ENCODE measurements around the gene EML6. TPM values are rescaled to one million over a fixed set of nuclear protein-coding genes. Genes with fewer than 3 reads are reported as not detected.
A peak's percentile ranks its signal among the peaks of the same experiment; 100 is the strongest.

The EML6 gene
- total RNA-seq, 1 experiment from 2014 or later = 1.5 TPM

DNA sequence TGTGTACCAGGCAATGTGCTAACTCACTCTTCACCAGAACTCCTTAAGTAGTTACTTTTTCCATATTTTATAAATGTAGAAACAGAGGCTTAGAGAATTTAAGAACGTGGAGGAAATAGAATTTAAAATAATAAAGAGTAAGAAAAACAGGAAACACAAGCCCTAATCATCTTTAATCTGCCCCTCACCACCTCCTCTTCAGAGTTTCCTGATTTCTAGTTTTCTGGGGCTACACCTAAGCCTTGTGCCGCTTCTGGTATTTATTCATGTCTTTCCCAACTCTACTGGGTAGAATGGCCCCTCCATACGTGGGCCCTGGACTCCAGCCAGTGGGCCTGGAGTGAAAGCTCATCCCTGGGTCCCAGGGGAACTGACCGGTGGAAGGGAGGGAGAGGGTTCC lies 241.4 kb downstream of the EML6 start:
- Histone ChIP-seq H4K20me1 (ENCODE audit: control insufficient read depth, insufficient read depth, insufficient read length) (no peaks in the 10 kb centered on the region), H3T11ph (ENCODE audit: low read length) (no peak overlapping the region), H2BK120ac (ENCODE audit: low read depth, low read length, poor library complexity, severe bottlenecking) (no peak overlapping the region), H2AFZ (ENCODE audit: low read length) (no peak overlapping the region), H3K14ac (ENCODE audit: insufficient read depth, low read length) (no peak overlapping the region), H3K27ac (ENCODE audit: insufficient read length, low read depth, low read length) (no peak overlapping the region), H2AK5ac (ENCODE audit: insufficient read length, low read length) (no peak overlapping the region), H3K4me1 (ENCODE audit: insufficient read depth, low read length) (peaks cover 2% of the 10 kb centered on the region; the same call in 1 of the 2 replicates), H3K27me3 (ENCODE audit: insufficient read depth, low read length) (no peaks in the 10 kb centered on the region), H2BK20ac (ENCODE audit: low read depth, low read length, poor library complexity, severe bottlenecking) (no peak overlapping the region), H2BK12ac (ENCODE audit: insufficient read length, low read depth, low read length) (no peak overlapping the region), H4K8ac (replicated peaks; ENCODE audit: insufficient read length, low read depth, low read length) (no peak overlapping the region), H3K56ac (ENCODE audit: insufficient read length, low read depth, low read length) (no peak overlapping the region), H3K79me2 (ENCODE audit: insufficient read depth, low read length) (no peaks in the 10 kb centered on the region), H3K9me3 (ENCODE audit: control insufficient read depth, low read depth, low read length) (no peaks in the 10 kb centered on the region), H3K4me2 (ENCODE audit: insufficient read depth, insufficient read length, low read length) (no peak overlapping the region), H4K91ac (ENCODE audit: insufficient read length, low read depth, low read length) (no peak overlapping the region), H3K23me2 (ENCODE audit: insufficient read length, low read depth, low read length, poor library complexity, severe bottlenecking) (no peaks in the 10 kb centered on the region), H2BK15ac (ENCODE audit: low read depth, low read length) (no peak overlapping the region), H3K4ac (ENCODE audit: low read depth, low read length) (no peak overlapping the region), H3K18ac (ENCODE audit: insufficient read length, low read depth, low read length) (no peak overlapping the region), H3K79me1 (ENCODE audit: insufficient read depth, low read depth, low read length, poor library complexity, severe bottlenecking) (no peaks in the 10 kb centered on the region), H2BK5ac (ENCODE audit: insufficient read length, low read length) (no peak overlapping the region), H4K5ac (ENCODE audit: insufficient read length, low read depth, low read length) (no peak overlapping the region), H3K9ac (ENCODE audit: extremely low read depth, insufficient read length, low read length) (no peak overlapping the region), H3K23ac (ENCODE audit: insufficient read length, low read depth, low read length) (no peak overlapping the region)
- H3K4me1 Mint-ChIP-seq = peaks cover 32 to 37% of the 10 kb centered on the region in 2 experiments
- no peak for DNase-seq
- no CpG with 5 or more reads among the region's 4 CpGs for WGBS (ENCODE audit: extremely low coverage, insufficient read length, low lambda C conversion rate)
- peaks cover 12 to 15% (median 14%) of the 10 kb centered on the region in 3 experiments for H3K36me3 Mint-ChIP-seq (ENCODE audit: insufficient read depth in 1 of 3, low read depth in 3 of 3)
- H3K27ac Mint-ChIP-seq = peak overlapping the region in 2 of 3 experiments; percentile 7 to 42; a peak in 1 of 7 replicates
- TF ChIP-seq, protein P1, sequence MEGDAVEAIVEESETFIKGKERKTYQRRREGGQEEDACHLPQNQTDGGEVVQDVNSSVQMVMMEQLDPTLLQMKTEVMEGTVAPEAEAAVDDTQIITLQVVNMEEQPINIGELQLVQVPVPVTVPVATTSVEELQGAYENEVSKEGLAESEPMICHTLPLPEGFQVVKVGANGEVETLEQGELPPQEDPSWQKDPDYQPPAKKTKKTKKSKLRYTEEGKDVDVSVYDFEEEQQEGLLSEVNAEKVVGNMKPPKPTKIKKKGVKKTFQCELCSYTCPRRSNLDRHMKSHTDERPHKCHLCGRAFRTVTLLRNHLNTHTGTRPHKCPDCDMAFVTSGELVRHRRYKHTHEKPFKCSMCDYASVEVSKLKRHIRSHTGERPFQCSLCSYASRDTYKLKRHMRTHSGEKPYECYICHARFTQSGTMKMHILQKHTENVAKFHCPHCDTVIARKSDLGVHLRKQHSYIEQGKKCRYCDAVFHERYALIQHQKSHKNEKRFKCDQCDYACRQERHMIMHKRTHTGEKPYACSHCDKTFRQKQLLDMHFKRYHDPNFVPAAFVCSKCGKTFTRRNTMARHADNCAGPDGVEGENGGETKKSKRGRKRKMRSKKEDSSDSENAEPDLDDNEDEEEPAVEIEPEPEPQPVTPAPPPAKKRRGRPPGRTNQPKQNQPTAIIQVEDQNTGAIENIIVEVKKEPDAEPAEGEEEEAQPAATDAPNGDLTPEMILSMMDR (conservative IDR thresholded peaks at IDR 0.05) = no peak
- no peak overlapping the region for H3K4me3 Mint-ChIP-seq
- H3K9me3 Mint-ChIP-seq = no peaks in the 10 kb centered on the region
- no peaks in the 10 kb centered on the region; the same call in 1 of the 2 replicates for H3K27me3 Mint-ChIP-seq (ENCODE audit: low read depth)
